Peyer's patch (tissue), 4 donors: ENCODE results near the gene SPRED2.

Source experiments
- POLR2A ChIP-seq, 2 donors: fragments of 450-650 bp; IDR thresholded peaks; one replicate each; pipeline ENCODE4 v1.5.1; 2017; ENCODE audit warnings: antibody characterized with exemption in 2 of 2, mild to moderate bottlenecking in 2 of 2, moderate library complexity in 2 of 2
- TF ChIP-seq, protein P1 (sequence below), 6 experiments: fragments of 450-650 bp in 4 of 6; fragments of 200-600 bp in 2 of 6; sonication (generic) in 1 of 6; IDR thresholded peaks; one replicate each; pipeline ENCODE4 v1.5.1; 2017 to 2019; ENCODE audit warnings: antibody characterized with exemption in 6 of 6, mild to moderate bottlenecking in 3 of 6, moderate library complexity in 1 of 6

- TF ChIP-seq, protein P1, sequence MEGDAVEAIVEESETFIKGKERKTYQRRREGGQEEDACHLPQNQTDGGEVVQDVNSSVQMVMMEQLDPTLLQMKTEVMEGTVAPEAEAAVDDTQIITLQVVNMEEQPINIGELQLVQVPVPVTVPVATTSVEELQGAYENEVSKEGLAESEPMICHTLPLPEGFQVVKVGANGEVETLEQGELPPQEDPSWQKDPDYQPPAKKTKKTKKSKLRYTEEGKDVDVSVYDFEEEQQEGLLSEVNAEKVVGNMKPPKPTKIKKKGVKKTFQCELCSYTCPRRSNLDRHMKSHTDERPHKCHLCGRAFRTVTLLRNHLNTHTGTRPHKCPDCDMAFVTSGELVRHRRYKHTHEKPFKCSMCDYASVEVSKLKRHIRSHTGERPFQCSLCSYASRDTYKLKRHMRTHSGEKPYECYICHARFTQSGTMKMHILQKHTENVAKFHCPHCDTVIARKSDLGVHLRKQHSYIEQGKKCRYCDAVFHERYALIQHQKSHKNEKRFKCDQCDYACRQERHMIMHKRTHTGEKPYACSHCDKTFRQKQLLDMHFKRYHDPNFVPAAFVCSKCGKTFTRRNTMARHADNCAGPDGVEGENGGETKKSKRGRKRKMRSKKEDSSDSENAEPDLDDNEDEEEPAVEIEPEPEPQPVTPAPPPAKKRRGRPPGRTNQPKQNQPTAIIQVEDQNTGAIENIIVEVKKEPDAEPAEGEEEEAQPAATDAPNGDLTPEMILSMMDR (IDR thresholded peaks at IDR 0.05) = no peak
- no peak for TF ChIP-seq POLR2A (IDR thresholded peaks at IDR 0.05)
These were observed 153.8 kb downstream of the SPRED2 start for GRCh38 chr2:65278531-65278981.
